ENCODE measurements around the gene VDAC1. TPM values are rescaled to one million over a fixed set of nuclear protein-coding genes. Genes with fewer than 3 reads are reported as not detected.

VDAC1 gene
- total RNA-seq, 1 experiment from 2014 or later = 620 TPM

DNA sequence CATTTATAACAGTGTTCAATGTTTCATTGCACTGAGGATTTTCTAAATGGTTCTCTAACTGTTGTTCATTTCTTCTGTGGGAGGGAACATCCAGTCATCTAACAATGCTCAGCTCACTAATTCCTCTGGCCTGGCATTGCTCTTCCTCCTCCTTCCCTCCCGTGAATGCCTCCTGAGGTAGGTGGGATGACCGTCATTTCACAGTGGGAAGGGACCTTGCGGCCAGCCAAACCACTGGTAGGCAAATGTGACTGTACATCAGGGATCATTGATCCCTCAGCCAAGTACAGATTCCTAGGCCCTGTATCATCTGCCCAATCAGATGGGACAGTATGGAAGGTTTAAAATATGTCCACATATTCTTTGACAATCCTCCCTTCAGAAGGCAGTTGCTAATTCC lies 23.7 kb upstream of the VDAC1 start:
- in situ Hi-C loops (cut with HindIII; ENCODE audit: low pct_unique_long_range_greater_than_20kb, low sequenced_read_pairs) = no loop called here
- DNase-seq (ENCODE audit: low read depth, low spot score) = no peak

DNA sequence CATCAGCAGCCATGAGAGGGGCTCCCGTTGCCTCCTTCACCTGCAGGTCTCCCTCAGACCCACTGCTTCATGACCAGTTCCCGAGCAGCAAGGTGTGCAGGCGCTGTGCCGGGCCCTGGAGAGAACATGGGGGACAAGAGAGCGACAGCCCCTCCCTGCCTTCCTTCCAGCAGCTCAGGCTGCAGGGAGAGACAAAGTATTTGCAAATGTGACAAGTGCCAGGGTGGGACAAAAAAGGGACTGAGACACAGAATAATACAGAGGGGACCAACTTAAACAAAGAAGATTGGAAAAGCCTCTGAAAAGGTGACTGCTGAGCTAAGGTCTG lies 22.5 kb upstream of the VDAC1 start:
- in situ Hi-C loops (cut with HindIII; ENCODE audit: low pct_unique_long_range_greater_than_20kb, low sequenced_read_pairs) = no loop called here
- no peak for DNase-seq (ENCODE audit: low read depth, low spot score)

- in situ Hi-C loops (cut with HindIII; ENCODE audit: low pct_unique_long_range_greater_than_20kb, low sequenced_read_pairs) = no loop called here
- peak; percentile 77 for DNase-seq (ENCODE audit: low read depth, low spot score)
These were observed 21.9 kb upstream of the VDAC1 start for GRCh38 chr5:134026521-134027287.

DNA sequence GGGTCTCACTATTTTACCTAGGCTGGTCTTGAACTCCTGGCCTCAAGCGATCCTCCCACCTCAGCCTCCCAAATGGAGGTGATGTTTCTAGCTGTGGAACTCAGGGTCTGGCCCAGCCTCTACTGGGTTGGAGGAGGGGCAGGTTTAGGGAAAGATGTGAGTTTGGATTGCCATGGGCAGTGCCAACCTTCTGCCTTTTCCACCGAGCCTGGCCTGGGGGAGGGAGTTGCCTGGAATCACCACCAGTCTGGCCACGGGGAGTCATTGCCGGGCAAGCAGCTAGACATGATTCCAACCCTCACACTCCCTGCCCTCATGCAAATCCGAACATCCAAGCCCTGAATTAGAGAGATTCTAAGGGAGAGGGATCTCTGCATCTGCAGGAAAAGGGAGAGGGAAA lies 21.0 kb upstream of the VDAC1 start:
- in situ Hi-C loops (cut with HindIII; ENCODE audit: low pct_unique_long_range_greater_than_20kb, low sequenced_read_pairs) = no loop called here

DNA sequence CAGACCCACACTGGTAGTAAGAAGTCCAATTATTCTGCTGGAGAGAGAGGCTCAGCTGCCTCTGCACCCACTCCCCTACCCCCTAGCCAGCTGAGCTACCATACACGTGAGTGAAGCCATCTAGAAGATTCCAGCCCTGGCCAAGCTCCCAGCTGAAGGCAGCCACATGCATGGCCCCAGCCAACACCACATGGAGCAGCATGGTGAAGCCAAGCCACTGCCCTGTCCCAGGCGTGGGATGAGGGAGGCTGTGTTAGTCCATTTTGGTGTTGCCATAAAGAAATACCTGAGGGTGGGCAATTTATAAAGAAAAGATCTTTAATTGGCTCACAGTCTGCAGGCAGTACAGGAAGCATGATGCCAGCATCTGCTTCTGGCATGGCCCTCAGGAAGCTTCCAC lies 20.0 kb upstream of the VDAC1 start:
- no peak for DNase-seq (ENCODE audit: low read depth, low spot score)
- in situ Hi-C loops (cut with HindIII; ENCODE audit: low pct_unique_long_range_greater_than_20kb, low sequenced_read_pairs) = no loop called here

More for the DNA sequence above, 21.0 kb upstream of the VDAC1 start:
- no peak for DNase-seq (ENCODE audit: low read depth, low spot score)

DNA sequence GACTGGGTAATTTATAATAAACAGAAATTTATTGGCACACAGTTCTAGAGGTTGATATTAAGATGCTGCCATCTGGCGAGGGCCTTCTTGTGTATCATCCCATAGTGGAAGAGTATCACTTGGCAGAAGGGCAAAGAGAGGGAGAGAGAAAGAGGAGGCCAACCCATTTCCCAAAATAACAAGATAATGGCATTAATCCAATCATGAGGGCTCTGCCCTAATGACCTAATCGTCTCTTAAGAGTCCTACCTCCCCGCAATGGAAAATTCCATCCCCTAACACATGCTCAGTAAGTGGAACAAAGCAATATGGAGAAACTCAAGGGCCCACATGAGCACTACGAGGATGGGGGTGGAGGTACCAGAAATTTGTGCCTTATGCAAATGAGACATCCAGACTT lies 17.6 kb upstream of the VDAC1 start:
- in situ Hi-C loops (cut with HindIII; ENCODE audit: low pct_unique_long_range_greater_than_20kb, low sequenced_read_pairs) = no loop called here
- DNase-seq (ENCODE audit: low read depth, low spot score) = no peak

DNA sequence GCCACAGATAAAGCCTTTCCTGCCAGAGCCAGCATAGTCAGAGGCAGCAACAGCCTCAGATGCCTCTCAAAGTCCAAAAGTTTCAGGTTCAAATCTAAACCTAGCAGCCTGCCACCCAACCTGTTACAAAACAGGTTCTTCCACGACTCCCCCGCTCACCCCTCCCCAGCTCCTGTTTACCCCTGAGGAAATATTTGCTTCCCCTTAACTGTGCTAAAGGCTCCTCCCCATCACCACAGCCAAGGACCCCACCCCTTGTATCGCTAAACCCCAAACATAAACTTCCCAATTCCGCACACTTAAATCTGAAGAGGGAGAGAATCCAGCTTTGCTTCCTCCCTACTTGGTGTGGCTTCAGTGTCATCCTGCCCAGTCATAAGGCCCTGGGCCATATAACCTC lies 15.4 kb upstream of the VDAC1 start:
- DNase-seq (ENCODE audit: low read depth, low spot score) = no peak

GRCh38 chr5:134019636-134020035 lies 14.9 kb upstream of the VDAC1 start:
- in situ Hi-C loops (cut with HindIII; ENCODE audit: low pct_unique_long_range_greater_than_20kb, low sequenced_read_pairs) = no loop called here
- no peak for DNase-seq (ENCODE audit: low read depth, low spot score)

More for the DNA sequence above, 15.4 kb upstream of the VDAC1 start:
- in situ Hi-C loops (cut with HindIII; ENCODE audit: low pct_unique_long_range_greater_than_20kb, low sequenced_read_pairs) = no loop called here

- in situ Hi-C loops (cut with HindIII; ENCODE audit: low pct_unique_long_range_greater_than_20kb, low sequenced_read_pairs) = no loop called here
- DNase-seq (ENCODE audit: low read depth, low spot score) = no peak
These were observed 14.2 kb upstream of the VDAC1 start for GRCh38 chr5:134018986-134019316.

DNA sequence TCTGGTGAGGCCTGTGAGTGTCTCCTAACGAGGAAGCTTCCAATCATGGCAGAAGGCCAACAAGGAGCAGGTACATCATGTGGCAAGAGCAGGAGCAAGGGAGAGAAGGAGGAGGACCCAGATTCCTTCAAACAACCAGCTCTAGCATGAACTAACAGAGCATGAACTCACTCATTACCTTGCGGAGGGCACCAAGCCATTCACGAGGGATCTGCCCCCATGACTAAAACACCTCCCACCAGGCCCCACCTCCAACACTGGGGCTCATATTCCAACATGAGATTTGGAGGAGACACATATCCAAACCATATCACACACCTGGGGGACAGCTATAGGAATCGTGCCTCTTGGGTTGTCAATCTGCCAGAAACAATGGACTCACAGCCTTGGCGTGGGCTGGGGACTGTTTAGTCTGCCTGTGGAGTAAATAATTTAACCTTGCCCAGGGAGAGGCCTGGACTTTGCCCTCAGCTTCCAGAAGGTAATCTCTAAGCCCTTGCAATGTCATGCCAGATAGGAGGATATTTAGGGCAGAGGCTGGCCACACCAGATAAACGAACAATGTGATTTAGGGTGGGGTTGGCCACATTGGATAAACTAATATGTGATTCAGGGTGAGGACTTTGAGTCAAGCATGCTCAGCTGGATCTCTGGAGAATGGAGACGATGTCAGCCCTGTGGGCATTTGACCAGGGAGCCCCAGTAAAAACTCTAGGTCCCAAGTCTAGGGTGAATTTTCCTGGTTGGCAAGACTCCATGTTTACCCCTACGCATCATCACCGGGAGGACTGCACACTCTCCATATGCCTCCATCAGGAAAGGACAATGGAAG lies 13.6 kb upstream of the VDAC1 start:
- in situ Hi-C loops (cut with HindIII; ENCODE audit: low pct_unique_long_range_greater_than_20kb, low sequenced_read_pairs) = no loop called here
- DNase-seq (ENCODE audit: low read depth, low spot score) = no peak

GRCh38 chr5:134008266-134008749 lies 3.5 kb upstream of the VDAC1 start:
- in situ Hi-C loops (cut with HindIII; ENCODE audit: low pct_unique_long_range_greater_than_20kb, low sequenced_read_pairs) = no loop called here
- DNase-seq (ENCODE audit: low read depth, low spot score) = no peak

- in situ Hi-C loops (cut with HindIII; ENCODE audit: low pct_unique_long_range_greater_than_20kb, low sequenced_read_pairs) = no loop called here
- peak; percentile 66 for DNase-seq (ENCODE audit: low read depth, low spot score)
These were observed 2.9 kb upstream of the VDAC1 start for GRCh38 chr5:134007581-134008265.

DNA sequence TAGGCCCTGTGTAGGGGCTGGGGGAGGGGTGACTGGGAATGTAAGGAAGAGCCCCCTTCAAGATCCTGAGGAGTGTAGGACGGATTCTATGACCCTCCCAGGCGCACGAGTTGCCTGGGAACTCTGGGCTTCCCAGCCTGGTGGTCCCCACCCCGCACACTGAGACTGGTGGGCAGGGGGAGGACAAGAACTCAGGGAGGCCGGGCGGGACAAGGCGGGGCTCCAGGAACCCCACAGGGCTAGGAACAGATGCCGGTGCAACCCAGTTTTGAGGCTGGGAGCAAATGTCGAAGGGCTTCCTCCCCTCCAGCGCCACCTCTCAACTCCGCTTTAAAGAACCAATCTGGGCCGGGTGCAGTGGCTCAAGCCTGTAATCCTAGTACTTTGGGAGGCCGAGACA lies 1.3 kb upstream of the VDAC1 start:
- DNase-seq (ENCODE audit: low read depth, low spot score) = no peak
- in situ Hi-C loops (cut with HindIII; ENCODE audit: low pct_unique_long_range_greater_than_20kb, low sequenced_read_pairs) = no loop called here

- no peak for DNase-seq (ENCODE audit: low read depth, low spot score)
- in situ Hi-C loops (cut with HindIII; ENCODE audit: low pct_unique_long_range_greater_than_20kb, low sequenced_read_pairs) = no loop called here
These were observed 764 bp upstream of the VDAC1 start for GRCh38 chr5:134005417-134006061.

GRCh38 chr5:134003817-134004625 lies 754 bp downstream of the VDAC1 start:
- DNase-seq (ENCODE audit: low read depth, low spot score) = peak; percentile 25

GRCh38 chr5:134003064-134003816 lies 1.5 kb downstream of the VDAC1 start:
- in situ Hi-C loops (cut with HindIII; ENCODE audit: low pct_unique_long_range_greater_than_20kb, low sequenced_read_pairs) = no loop called here
- DNase-seq (ENCODE audit: low read depth, low spot score) = no peak

More at GRCh38 chr5:134003817-134004625, 754 bp downstream of the VDAC1 start:
- in situ Hi-C loops (cut with HindIII; ENCODE audit: low pct_unique_long_range_greater_than_20kb, low sequenced_read_pairs) = no loop called here

Measured in SK-MEL-5 (cell line).